K562 (cell line): ENCODE measurements around the gene GLMN. TPM values are rescaled to one million over a fixed set of nuclear protein-coding genes. Genes with fewer than 3 reads are reported as not detected.

Experiments used
- CC2D1A ChIP-seq: fragments of 450-650 bp; IDR thresholded peaks from 2 replicates; pipeline ENCODE4 v1.6.1; 2017; ENCODE audit warnings: mild to moderate bottlenecking
- DDX20 ChIP-seq: fragments of 450-650 bp; IDR thresholded peaks from 2 replicates; pipeline ENCODE4 v1.6.1; 2016; ENCODE audit warnings: missing genetic modification characterization, low read depth, mild to moderate bottlenecking, missing compliant biosample characterization, moderate library complexity
- ETS2 ChIP-seq: IDR thresholded peaks from 2 replicates; pipeline ENCODE4 v1.6.1; 2016; ENCODE audit warnings: borderline replicate concordance, missing genetic modification characterization, mild to moderate bottlenecking, moderate library complexity, missing compliant biosample characterization; ENCODE audit not compliant: poor library complexity, severe bottlenecking
- ID3 ChIP-seq, 2 experiments: fragments of 250-450 bp in 1 of 2; fragments of 450-650 bp in 1 of 2; sonication (Bioruptor Pico) in 1 of 2; IDR thresholded peaks; 2 replicates each; pipeline versions ENCODE4 v1.6.1 to v1.8.0; 2016 to 2021; ENCODE audit warnings: mild to moderate bottlenecking in 2 of 2, moderate library complexity in 2 of 2, missing compliant biosample characterization in 1 of 2, missing genetic modification characterization in 1 of 2
- IRF9 ChIP-seq: fragments of 450-650 bp; IDR thresholded peaks from 2 replicates; pipeline ENCODE4 v1.6.1; 2016; ENCODE audit warnings: missing biosample characterization, missing genetic modification characterization
- MTA1 ChIP-seq: fragments of 450-650 bp; IDR thresholded peaks from 2 replicates; pipeline ENCODE4 v1.6.1; 2017; ENCODE audit warnings: borderline replicate concordance
- NCOA1 ChIP-seq: fragments of 450-650 bp; IDR thresholded peaks from 2 replicates; pipeline ENCODE4 v1.6.1; 2016; ENCODE audit warnings: low read depth
- NCOA2 ChIP-seq, 2 experiments: fragments of 450-650 bp; IDR thresholded peaks; 2 replicates each; pipeline ENCODE4 v1.6.1; 2018; ENCODE audit warnings: mild to moderate bottlenecking in 2 of 2, moderate library complexity in 1 of 2; ENCODE audit not compliant: partially characterized antibody in 2 of 2
- NR3C1 ChIP-seq: sonication (generic); formaldehyde crosslinking; IDR thresholded peaks from 2 replicates; pipeline ENCODE4 v1.8.1; 2022; ENCODE audit warnings: missing genetic modification reagents
- NRF1 ChIP-seq, 2 experiments: fragments of 450-650 bp; IDR thresholded peaks in 1 of 2; conservative IDR thresholded peaks in 1 of 2; 2 replicates each; pipeline ENCODE4 v1.6.1; 2014; ENCODE audit warnings: mild to moderate bottlenecking in 2 of 2
- RAD21 ChIP-seq, 2 experiments: fragments of 250-450 bp in 1 of 2; fragments of 450-650 bp in 1 of 2; sonication (Bioruptor Pico) in 1 of 2; formaldehyde crosslinking in 1 of 2; IDR thresholded peaks in 1 of 2; conservative IDR thresholded peaks in 1 of 2; 2 replicates each; pipeline versions ENCODE4 v1.4.0 to v1.8.0; 2020 to 2022; ENCODE audit warnings: mild to moderate bottlenecking in 2 of 2, moderate library complexity in 1 of 2
- RBFOX2 ChIP-seq: fragments of 200-400 bp; formaldehyde crosslinking; IDR thresholded peaks from 2 replicates; pipeline ENCODE4 v1.6.1; 2017; ENCODE audit warnings: low read depth, mild to moderate bottlenecking, low read length, moderate library complexity
- RFX1 ChIP-seq: fragments of 450-650 bp; IDR thresholded peaks from 2 replicates; pipeline ENCODE4 v1.6.1; 2016; ENCODE audit warnings: mild to moderate bottlenecking, moderate library complexity
- SMAD4 ChIP-seq: fragments of 250-450 bp; sonication (Bioruptor Pico); conservative IDR thresholded peaks from 2 replicates; pipeline ENCODE4 v1.8.0; 2021; ENCODE audit warnings: inconsistent platforms, mild to moderate bottlenecking, moderate library complexity
- TAF1 ChIP-seq: IDR thresholded peaks from 2 replicates; pipeline ENCODE4 v1.6.1; 2011; ENCODE audit warnings: mild to moderate bottlenecking, low read length, moderate library complexity; ENCODE audit not compliant: insufficient read depth, control insufficient read depth, severe bottlenecking; ENCODE audit errors: extremely low read depth
- WHSC1 ChIP-seq: IDR thresholded peaks from one replicate; pipeline ENCODE4 v1.6.1; 2012; ENCODE audit warnings: low read length, control low read depth, inconsistent platforms
- ZNF23 ChIP-seq: fragments of 250-450 bp; sonication (Bioruptor Pico); IDR thresholded peaks from 2 replicates; pipeline ENCODE4 v1.4.0; 2020; ENCODE audit warnings: mild to moderate bottlenecking
- ZNF3 ChIP-seq: fragments of 250-450 bp; sonication (Bioruptor Pico); IDR thresholded peaks from 2 replicates; pipeline ENCODE4 v1.5.0; 2021; ENCODE audit warnings: mild to moderate bottlenecking, moderate library complexity
- ZNF717 ChIP-seq: fragments of 250-450 bp; sonication (Bioruptor Pico); IDR thresholded peaks from 2 replicates; pipeline ENCODE4 v1.5.0; 2021
- polyA plus RNA-seq, 8 experiments: library from polyadenylated mRNA; depleted of rRNA in 4 of 8; stranded (reverse) in 5 of 8; unstranded in 3 of 8; fragments of >200 nt; fragmentation: Nextera tagmentation in 2 of 8; fragmentation: Illumina TruSeq in 1 of 8; extraction: Ambion mirVana in 2 of 8; extraction: Trizol in 1 of 8; gene quantifications; 2 replicates each; pipeline versions ENCODE4 v1.2.1 to v1.2.3, GENCODE V29; 2011 to 2014; ENCODE audit warnings: inconsistent platforms in 1 of 8, missing spikeins in 1 of 8
- total RNA-seq, 7 experiments: library from RNA; depleted of rRNA in 6 of 7; stranded (reverse); fragments of >200 nt in 6 of 7; fragmentation: Illumina TruSeq in 2 of 7; extraction: Trizol in 2 of 7; gene quantifications; 2 replicates each; pipeline versions ENCODE4 v1.2.1 to v1.2.3, GENCODE V29; 2011 to 2021; ENCODE audit warnings: low replicate concordance in 1 of 7
- TF ChIP-seq, protein P1 (sequence below): IDR thresholded peaks from 2 replicates; pipeline ENCODE4 v1.6.1; 2011; ENCODE audit not compliant: insufficient read length; ENCODE audit errors: extremely low read depth
- TF ChIP-seq, protein P2 (sequence below): fragments of 250-450 bp; sonication (Bioruptor Pico); IDR thresholded peaks from 2 replicates; pipeline ENCODE4 v1.8.0; 2022; ENCODE audit warnings: moderate library complexity, mild to moderate bottlenecking, inconsistent platforms
- TF ChIP-seq, protein P3 (sequence below), 2 experiments: fragments of 450-650 bp; conservative IDR thresholded peaks; 2 replicates each; pipeline ENCODE4 v1.6.1; 2017; ENCODE audit warnings: mild to moderate bottlenecking in 2 of 2, moderate library complexity in 2 of 2

The GLMN gene
- total and polyA plus RNA-seq, 9 of the 15 experiments (the other 6 are each of a cell fraction or from before 2014, with no cell fraction given) = 13.0 to 24.8 (median 19.0) TPM

DNA sequence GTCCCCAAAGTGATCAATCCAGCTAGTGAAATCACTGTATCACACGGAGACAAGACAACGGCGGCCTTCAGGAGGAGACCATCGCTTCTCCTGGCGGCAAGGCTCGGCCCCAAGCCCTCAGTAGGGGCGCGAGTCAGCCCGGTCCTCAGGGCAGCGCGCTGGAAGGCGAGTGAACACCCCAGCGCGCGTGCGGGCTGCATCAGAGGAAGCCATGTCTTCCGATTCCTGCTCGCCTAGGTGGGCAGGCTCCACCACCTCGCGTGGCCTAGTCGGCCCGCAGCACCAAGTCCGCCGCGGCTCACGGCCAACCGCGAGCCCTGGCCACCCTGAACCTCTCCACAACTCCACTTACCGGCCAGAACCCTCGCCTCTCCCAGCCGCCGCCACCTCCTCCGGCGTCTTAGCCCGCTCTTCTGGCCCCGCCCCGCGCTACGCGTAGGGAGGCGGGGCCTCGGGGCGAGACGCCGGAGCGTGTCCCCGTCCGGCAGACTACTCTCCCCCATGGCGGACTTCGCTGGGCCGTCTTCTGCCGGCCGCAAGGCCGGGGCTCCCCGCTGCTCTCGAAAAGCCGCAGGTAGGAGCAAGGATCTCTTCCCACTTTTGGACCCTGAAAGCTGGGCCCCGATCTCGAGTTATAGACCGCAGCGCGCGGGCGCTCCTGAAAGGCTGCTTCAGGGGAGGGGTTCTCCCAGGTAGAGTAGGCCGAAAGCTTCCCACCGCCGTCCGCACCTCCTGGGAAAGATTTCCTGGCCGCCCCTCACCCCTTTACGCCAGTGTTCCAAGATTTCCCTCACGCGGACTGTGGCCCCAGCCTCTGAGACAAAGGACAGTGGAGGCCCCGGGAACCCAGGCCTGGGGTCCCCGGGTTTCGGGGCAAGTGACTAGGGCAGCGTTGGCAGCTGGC, at the start of gene GLMN, which contains the start of gene RPAP2 (continued):
- TF ChIP-seq WHSC1 = no peak
- TF ChIP-seq DDX20 (tag) = no peak
- peak in 1 of 2 experiments; percentile 12; a peak in 2 of 4 replicates for TF ChIP-seq RAD21 (CRISPR knock-in tag; conservative IDR thresholded peaks at IDR 0.05 in 1 of 2, IDR thresholded peaks at IDR 0.05 in 1 of 2)
- no peak for TF ChIP-seq NCOA1
- no peak for TF ChIP-seq NCOA2 (IDR thresholded peaks at IDR 0.05; ENCODE audit: partially characterized antibody in 2 of 2)
- TF ChIP-seq, protein P1, sequence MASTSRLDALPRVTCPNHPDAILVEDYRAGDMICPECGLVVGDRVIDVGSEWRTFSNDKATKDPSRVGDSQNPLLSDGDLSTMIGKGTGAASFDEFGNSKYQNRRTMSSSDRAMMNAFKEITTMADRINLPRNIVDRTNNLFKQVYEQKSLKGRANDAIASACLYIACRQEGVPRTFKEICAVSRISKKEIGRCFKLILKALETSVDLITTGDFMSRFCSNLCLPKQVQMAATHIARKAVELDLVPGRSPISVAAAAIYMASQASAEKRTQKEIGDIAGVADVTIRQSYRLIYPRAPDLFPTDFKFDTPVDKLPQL = no peak
- TF ChIP-seq, protein P2, sequence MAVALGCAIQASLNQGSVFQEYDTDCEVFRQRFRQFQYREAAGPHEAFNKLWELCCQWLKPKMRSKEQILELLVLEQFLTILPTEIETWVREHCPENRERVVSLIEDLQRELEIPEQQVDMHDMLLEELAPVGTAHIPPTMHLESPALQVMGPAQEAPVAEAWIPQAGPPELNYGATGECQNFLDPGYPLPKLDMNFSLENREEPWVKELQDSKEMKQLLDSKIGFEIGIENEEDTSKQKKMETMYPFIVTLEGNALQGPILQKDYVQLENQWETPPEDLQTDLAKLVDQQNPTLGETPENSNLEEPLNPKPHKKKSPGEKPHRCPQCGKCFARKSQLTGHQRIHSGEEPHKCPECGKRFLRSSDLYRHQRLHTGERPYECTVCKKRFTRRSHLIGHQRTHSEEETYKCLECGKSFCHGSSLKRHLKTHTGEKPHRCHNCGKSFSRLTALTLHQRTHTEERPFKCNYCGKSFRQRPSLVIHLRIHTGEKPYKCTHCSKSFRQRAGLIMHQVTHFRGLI = no peak
- TF ChIP-seq ID3 (CRISPR knock-in tag; IDR thresholded peaks at IDR 0.05) = no peak
- no peak for TF ChIP-seq ID3 (tag; IDR thresholded peaks at IDR 0.05)
- TF ChIP-seq ETS2 = no peak
- TF ChIP-seq IRF9 (tag) = no peak
- TF ChIP-seq ZNF717 = no peak
- no peak for TF ChIP-seq ZNF23 (CRISPR knock-in tag)
- TF ChIP-seq ZNF3 (CRISPR knock-in tag) = no peak
- peak; percentile 85 for TF ChIP-seq TAF1
- TF ChIP-seq, protein P3, sequence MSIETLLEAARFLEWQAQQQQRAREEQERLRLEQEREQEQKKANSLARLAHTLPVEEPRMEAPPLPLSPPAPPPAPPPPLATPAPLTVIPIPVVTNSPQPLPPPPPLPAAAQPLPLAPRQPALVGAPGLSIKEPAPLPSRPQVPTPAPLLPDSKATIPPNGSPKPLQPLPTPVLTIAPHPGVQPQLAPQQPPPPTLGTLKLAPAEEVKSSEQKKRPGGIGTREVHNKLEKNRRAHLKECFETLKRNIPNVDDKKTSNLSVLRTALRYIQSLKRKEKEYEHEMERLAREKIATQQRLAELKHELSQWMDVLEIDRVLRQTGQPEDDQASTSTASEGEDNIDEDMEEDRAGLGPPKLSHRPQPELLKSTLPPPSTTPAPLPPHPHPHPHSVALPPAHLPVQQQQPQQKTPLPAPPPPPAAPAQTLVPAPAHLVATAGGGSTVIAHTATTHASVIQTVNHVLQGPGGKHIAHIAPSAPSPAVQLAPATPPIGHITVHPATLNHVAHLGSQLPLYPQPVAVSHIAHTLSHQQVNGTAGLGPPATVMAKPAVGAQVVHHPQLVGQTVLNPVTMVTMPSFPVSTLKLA (conservative IDR thresholded peaks at IDR 0.05) = peak; percentile 54 to 74; a peak in 3 of 4 replicates
- no peak for TF ChIP-seq NR3C1 (CRISPR knock-in tag)
- TF ChIP-seq MTA1 = no peak
- TF ChIP-seq NRF1 (conservative IDR thresholded peaks at IDR 0.05 in 1 of 2, IDR thresholded peaks at IDR 0.05 in 1 of 2) = peak; percentile 80 to 84
- peak; percentile 80 for TF ChIP-seq SMAD4 (CRISPR knock-in tag)
- no peak for TF ChIP-seq RFX1
- TF ChIP-seq RBFOX2 = peak; percentile 97
- TF ChIP-seq CC2D1A = no peak
